GM18526 (cell line): ENCODE data around the gene PKNOX1.
"Not testable (repeated sequence)": the region's sequence is repeated elsewhere in the genome, so short reads cannot be mapped to it uniquely, and the experiment has no call there.

ENCODE experiments used
- POLR2A ChIP-seq: IDR thresholded peaks from 3 replicates; pipeline ENCODE4 v1.6.1; 2011; ENCODE audit not compliant: insufficient read length; ENCODE audit errors: extremely low read depth

Gene PKNOX1

DNA sequence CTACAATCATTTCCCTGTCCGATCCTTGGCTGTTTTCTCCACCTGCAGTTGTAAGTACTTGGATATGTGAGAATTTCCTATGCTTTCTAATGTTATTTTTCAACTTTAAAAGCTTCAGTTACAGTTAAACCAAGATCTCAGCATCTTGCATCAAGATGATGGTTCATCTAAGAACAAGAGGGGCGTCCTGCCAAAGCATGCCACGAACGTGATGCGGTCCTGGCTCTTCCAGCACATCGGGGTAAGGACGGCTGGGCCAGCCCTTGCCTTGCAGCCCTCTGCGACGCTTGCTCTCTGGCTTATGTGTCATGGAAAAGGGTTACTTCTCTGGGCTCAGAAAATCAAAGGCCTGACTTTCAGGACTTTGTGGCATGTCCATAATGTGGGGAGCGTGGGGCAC, 46.8 kb downstream of the PKNOX1 start:
- no peak for TF ChIP-seq POLR2A

DNA sequence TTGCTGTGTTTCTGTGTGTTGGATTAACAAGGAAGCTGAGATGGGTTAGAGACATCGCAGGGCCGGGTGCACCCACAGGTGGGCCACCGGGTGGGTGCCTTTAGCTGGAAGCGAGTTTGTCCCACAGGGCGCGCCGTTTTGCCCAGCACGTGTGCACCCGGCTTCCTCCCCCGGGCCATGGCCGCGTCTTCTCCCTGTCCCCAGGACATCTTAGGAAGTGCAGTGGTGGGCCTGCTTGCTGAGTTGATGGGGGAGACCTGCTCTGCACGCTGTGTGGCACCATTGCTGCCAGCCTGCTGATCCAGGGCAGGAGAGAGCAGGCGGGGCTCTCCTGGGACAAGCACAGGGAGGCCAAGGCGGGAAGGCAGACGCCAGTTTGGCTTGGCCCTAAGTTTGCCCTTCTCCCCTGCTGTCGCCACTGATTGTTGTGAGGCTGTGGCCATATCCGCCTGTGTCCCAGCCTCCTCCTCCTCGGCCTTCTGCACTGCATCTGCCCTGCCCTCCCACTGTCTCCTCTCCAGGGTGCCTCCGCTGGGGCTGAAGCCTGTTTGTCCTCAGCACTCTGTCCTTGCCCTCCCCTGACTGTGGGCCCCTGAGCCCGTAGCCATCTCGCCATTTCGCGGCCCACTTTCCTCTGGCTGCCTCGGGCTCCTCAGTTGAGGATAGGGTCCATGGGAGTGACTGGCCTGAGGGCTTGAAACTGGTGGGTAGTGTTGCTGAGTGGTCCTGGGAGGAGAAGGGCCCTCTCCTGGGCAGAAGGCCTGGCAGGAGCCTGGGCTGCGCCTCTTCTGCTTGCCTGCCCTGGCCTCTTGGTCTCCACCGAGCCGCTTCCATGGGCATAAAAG, 47.6 kb downstream of the PKNOX1 start:
- no peak for TF ChIP-seq POLR2A

DNA sequence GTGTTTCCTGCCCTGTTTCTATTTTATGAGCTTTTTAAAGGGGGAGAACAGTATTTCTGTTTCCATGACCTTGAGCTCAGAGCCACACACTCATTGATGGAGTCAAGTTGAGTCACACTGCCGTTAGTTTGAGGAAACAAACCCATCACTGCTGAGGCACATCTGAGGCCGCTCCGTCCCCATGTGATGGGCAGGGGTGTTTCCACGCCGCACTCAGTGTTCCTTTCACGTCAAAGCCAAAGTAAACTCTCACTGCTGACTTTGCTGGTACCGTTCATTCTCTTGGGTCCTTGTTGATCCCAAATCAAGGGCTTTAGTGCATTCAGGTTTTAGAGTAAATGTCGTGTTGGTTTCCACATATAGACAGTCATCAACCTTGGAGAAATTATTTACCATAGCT, 48.8 kb downstream of the PKNOX1 start:
- TF ChIP-seq POLR2A = no peak

DNA sequence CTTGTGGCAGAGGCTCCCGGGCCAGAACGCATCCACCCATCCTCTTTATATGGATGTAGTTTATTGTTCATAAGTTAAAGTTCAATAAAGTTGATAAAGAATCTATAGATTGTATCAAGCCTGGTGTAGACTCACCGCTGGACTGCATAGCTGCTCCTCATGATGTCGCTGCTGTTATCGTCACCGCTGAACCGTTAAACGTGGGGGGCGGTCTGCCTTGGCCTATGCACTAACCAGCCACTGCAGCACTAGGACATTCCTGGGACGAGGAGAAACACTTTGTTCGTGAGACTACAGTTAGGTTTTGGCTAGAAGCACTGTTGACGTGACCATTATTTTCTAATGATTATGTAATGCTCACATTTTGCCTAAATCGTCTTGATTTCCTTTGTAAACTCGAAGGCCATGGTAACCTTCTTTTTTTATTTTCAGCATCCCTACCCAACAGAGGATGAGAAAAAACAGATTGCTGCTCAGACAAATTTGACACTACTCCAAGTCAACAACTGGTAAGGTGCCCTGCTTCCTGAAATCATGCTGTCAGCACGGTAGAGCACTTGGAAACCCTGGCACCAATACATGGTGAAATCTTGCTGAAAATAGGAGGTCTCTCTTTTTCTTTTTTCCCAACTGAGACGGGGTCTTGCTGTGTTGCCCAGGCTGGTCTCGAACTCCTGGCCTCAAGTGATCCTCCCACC, 50.2 kb downstream of the PKNOX1 start:
- no peak for TF ChIP-seq POLR2A

DNA sequence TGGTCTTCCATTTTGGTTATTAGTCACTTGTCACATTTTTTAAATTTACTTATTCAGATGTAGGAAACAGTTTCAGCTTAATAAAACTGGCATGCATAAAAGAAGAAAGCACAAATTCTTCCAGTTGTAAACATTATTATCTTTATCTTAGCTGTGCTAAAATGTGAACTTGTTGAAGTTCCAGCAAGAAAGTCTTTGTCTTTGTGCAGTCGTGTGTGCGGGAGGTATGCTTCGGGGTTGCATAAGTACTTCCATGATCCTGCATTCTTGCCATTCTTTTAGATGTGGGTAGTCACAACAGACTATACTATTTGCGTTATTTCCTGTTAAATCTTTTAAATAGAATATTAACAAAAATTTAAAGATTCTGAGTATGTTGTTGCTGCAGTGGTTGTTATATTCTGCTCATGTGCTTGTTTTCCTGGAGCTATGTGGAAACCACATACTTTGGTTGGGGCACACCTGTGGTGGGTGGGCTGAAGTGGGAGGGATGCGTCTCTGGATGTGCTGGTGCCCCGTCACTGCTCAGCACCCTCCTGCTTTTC, 51.3 kb downstream of the PKNOX1 start:
- no peak for TF ChIP-seq POLR2A

DNA sequence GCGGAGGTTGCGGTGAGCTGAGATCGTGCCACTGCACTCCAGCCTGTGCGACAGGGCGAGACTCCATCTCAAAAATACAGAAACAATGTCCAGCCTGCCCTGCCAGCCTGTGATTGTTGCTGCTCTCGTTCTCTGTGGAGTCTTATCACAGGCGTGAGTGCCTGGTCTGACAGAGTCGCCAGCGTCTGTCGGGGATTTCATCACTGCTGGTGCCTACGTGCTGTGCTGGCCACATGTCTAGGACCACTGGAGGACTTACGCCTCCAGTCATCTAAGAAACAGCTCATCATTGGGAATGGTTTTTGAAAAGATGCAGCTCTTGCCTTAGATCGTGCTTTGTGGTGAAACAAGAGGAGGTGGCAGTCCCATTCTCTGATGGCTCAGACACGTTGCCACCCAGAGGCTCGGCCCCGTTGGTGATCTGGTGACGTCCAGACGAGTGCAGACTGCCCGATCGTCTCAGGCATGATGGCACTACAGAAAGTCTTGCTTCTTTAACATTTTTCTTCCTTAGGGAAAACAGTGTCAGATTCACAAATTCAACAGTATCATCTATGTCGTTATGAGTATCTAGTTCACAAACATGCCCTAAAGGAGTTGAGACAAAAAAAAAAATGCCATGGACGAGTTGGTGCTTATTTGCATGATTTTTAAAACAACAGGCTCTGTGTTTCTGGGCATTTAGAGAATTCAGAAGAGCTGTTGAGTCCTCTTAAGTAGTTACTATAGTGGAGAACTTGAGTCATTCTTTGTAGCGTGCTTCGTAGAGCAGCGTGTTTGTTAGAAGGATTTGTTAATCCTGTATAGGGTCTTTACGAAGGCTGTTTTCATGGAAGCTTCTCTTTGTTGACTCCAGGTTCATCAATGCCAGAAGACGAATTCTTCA, 53.7 kb downstream of the PKNOX1 start:
- TF ChIP-seq POLR2A = no peak

DNA sequence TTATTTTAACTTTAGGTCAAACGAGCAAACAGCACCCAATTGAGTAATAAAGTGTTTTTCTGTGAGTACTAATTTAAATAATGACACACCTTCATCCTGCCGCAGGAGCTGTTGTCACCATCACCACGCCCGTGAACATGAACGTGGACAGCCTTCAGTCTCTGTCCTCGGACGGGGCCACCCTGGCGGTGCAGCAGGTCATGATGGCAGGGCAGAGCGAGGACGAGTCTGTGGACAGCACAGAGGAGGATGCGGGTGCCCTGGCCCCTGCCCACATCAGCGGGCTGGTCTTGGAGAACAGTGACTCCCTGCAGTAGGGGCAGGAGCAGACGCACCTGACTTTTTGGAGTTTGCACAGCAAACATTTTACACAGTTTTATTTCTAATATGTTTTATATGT, 55.4 kb downstream of the PKNOX1 start:
- no peak for TF ChIP-seq POLR2A

DNA sequence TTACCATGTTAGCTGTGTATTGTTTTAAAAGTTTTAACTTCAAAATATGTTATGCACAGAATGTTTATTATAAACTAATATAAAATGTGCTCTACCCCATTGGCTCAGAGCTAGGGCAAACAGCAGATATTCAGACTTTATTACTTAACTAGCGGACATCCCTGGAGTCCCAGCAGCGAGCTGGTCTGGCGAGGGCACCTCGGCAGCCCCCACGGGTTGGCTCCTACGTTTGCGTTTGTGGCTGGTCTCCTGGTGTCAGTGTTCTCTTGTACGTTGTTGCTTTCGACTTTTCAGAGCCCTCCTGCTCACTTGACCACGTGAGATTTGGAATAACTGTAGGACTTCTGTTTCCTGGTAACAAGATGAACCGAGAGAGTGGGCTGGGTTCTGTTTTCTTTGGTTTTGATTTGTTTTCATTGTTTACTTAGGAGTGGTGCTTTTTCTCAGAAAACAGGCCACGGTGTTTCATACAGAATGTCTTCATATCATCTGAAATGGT, 56.8 kb downstream of the PKNOX1 start:
- no peak for TF ChIP-seq POLR2A

DNA sequence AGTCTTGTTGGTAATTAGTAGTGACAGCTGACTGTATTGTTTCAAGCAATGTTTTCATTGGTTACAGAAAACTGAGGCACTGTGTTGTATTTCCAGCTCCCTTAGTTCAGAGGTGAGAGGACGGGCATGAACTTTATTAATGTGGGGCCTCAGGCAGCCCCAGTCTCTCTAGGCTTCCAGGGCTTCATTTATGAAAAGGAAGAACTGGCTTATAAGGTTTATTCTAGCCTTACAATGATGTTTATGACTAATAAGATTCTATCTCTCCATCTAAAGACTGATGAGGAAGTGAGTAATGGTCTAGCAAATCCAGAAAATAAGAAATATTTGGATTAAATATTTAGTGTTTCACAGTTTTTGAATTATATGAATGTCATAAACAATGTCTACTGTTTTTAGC, 59.7 kb downstream of the PKNOX1 start:
- no peak for TF ChIP-seq POLR2A

DNA sequence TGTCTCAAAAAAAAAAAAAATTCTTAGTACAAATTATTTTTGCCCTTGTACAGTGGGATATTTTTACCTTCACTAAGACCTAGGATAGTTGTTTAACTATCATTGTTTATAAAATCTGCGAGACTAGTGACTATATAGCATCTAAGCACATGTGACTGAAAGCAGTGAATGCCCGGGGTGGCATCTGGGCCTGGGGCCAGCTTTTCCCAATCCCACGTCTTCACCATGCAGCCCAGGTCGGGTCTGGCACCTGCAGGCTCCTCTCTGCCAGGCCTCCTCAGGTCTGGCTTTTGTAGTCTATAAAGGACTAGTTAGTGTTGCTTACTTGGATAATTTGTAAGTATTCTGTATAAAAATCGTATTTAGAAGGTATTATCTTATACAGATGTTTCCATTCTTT, 60.5 kb downstream of the PKNOX1 start:
- TF ChIP-seq POLR2A = no peak

DNA sequence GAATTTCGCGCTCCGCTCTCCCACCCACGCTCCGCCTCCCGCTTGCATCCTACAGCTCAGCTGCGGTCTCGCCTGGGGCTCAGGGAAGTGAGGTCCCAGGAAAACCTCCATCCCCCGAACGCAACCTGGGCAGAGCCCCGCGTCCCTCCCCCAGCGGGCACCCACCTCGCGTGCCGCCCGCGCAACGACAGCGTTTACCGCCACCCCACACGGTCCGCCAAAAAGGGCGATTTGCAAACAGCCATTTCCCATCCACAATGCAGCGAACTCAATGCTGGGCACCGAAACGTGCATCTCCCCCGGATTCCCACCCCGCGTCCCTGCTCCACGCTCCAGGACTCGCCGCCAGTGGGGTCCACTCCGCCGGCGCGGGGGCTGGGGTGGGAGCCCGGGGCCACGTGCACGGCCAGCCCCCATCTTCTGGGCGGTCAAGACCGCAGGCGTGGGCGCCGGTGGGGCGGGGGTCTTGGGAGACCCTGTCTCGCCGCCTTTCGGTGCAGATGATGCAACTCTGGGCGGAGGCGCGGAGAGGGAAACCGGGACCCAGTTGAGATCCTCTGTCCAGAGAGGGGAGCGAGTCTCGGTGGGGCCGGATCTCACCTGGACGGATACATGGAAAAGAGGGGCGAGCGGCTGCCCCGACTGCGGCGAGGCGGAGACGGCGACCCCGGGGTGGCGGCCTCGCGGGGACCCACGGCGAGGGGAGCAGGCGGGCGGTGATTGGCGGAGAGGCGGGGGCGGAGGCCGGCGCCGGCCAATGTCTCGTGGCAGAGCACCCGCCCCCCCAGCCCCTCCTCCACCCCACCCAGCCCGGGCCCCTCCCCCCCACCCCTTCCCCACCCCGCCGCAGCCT, 101.0 kb downstream of the PKNOX1 start, which contains the start of gene CBS:
TSS of gene CBS (minus strand) at position 666 of the 853 bp plus-strand sequence. CDS start 3,642 bp downstream, outside the sequence.
- TF ChIP-seq POLR2A = not testable (repeated sequence)
